ENCODE results near the gene VAT1L. TPM values are rescaled to one million over a fixed set of nuclear protein-coding genes. Genes with fewer than 3 reads are reported as not detected.

Gene VAT1L
- total RNA-seq, result 1.5 and 2.1 TPM in 2 replicates
- polyA plus RNA-seq, result 0.46 and 0.56 TPM in 2 replicates
- polyA plus RNA-seq (2011; cell fraction: cytosol; rRNA removed), result 0.97 and 1.0 TPM in 2 replicates
- 0.52 and 0.65 TPM in 2 replicates for polyA plus RNA-seq (2011; cell fraction: nucleus; rRNA removed)
- 0.25 and 0.58 TPM in 2 replicates for polyA plus RNA-seq (2012)
- 1.2 and 1.8 TPM in 2 replicates for polyA minus RNA-seq
- polyA minus RNA-seq (2011; cell fraction: cytosol; rRNA and poly(A)+ RNA removed), result not detected
- 0.34 and 0.48 TPM in 2 replicates for polyA minus RNA-seq (2011; cell fraction: nucleus; rRNA and poly(A)+ RNA removed)
- Bru-seq, nascent RNA, result percentile 24 among the genes with signal in this experiment
- BruChase-seq, experiment 1, labeled RNA remaining after a 6-hour chase, result percentile 21 among the genes with signal in this experiment
- percentile 20 among the genes with signal in this experiment for BruChase-seq, experiment 2, labeled RNA remaining after a 2-hour chase
- long read RNA-seq, transcript VAT1L-201 (9 exons, 3,825 nt), result major isoform, 6 of 6 reads
- long read RNA-seq, partial matches to known transcripts, result 0 of 6 reads
- long read RNA-seq, other reads (novel, unspliced or antisense), result 0 of 6 reads

GRCh38 chr16:77788181-77789084 is at the start of gene VAT1L:
Gene VAT1L, plus strand, starts transcription at chr16:77788564. Its CDS starts 119 bp downstream, at chr16:77788683.
- H3K9me1 ChIP-seq (replicated peaks; ENCODE audit: control insufficient read depth, extremely low read depth, insufficient read depth, low read length), result no peaks in the 10 kb centered on the region
- dilution Hi-C loops (cut with MboI; ENCODE audit: extremely low pct_ligation_motif_present, low sequenced_read_pairs) (no loop called here), intact Hi-C loops (cut with micrococcal nuclease) (loop anchor here (2.0 to 5.0 kb wide), 6 partner anchors 46 to 191 kb away; partner anchors contain the start of gene NUDT7)
- H3K79me2 ChIP-seq (ENCODE audit: control insufficient read depth, insufficient read depth, low read length), result no peaks in the 10 kb centered on the region
- H2AFZ ChIP-seq (ENCODE audit: low read depth, low read length), result peak within 1 kb of the TSS; percentile 89
- TF ChIP-seq CTCF (IDR thresholded peaks at IDR 0.05; ENCODE audit: extremely low read depth in 1 of 2, insufficient read depth in 1 of 2, low read depth in 1 of 2, low read length in 2 of 2) (no peak), MYC (IDR thresholded peaks at IDR 0.05; ENCODE audit: low read depth, low read length) (no peak), MAX (IDR thresholded peaks at IDR 0.05; ENCODE audit: insufficient read depth, insufficient read length) (no peak), GATA2 (IDR thresholded peaks at IDR 0.05; ENCODE audit: insufficient read depth, insufficient read length, low read depth, low read length) (no peak), POLR2A (IDR thresholded peaks at IDR 0.05; ENCODE audit: low read depth, low read length) (no peak), POLR2AphosphoS5 (IDR thresholded peaks at IDR 0.05; ENCODE audit: insufficient read depth, low read depth, low read length) (no peak), FOS (IDR thresholded peaks at IDR 0.05; ENCODE audit: borderline replicate concordance, insufficient read depth, low read length) (no peak), EZH2 (IDR thresholded peaks at IDR 0.05; ENCODE audit: borderline replicate concordance, low read depth, low read length, severe bottlenecking) (no peak), JUN (IDR thresholded peaks at IDR 0.05; ENCODE audit: borderline replicate concordance, insufficient read depth, insufficient read length, low read depth) (no peak)
- H3K4me2 ChIP-seq (ENCODE audit: insufficient read depth, low read length), result peak within 1 kb of the TSS; percentile 71
- ChIA-PET POLR2A (no interaction called here), CTCF (interaction anchor here (1.0 to 2.3 kb wide), 4 partner anchors 8 to 163 kb away, joined by 3 to 6 read pairs (median 4); no protein-coding TSS in a partner anchor)
- FAIRE-seq (peak; percentile 62), DNase-seq (ENCODE audit: low read depth, low spot score) (peak; percentile 54)
- no TSS peak for BruUV-seq (replicated peaks)
- no peaks in the 10 kb centered on the region for H3K9me3 ChIP-seq (replicated peaks; ENCODE audit: control insufficient read depth, insufficient read depth, low read length)
- H3K4me1 ChIP-seq (ENCODE audit: control insufficient read depth, extremely low read depth, insufficient read depth, low read length), result peaks cover 4% of the 10 kb centered on the region
- peaks cover 28 to 41% of the 10 kb centered on the region in 2 experiments for H3K27me3 ChIP-seq (ENCODE audit: control insufficient read depth in 2 of 2, insufficient read depth in 2 of 2, low read length in 2 of 2)
- no peak within 1 kb of the TSS for H3K9ac ChIP-seq (replicated peaks; ENCODE audit: extremely low read depth, insufficient read depth, low read length)
- H3K36me3 ChIP-seq (ENCODE audit: control insufficient read depth in 2 of 2, extremely low read depth in 1 of 2, insufficient read depth in 2 of 2, low read length in 2 of 2), result no peaks in the 10 kb centered on the region
- H3K27ac ChIP-seq (ENCODE audit: insufficient read depth, low read depth, low read length), result no peak within 1 kb of the TSS
- peak within 1 kb of the TSS; percentile 41 to 61 (median 50) for H3K4me3 ChIP-seq (replicated peaks in 1 of 3; ENCODE audit: insufficient read depth in 1 of 3, low read depth in 1 of 3, low read length in 3 of 3)
- H4K20me1 ChIP-seq (replicated peaks; ENCODE audit: control insufficient read depth, extremely low read depth, insufficient read depth, low read length), result no peaks in the 10 kb centered on the region
